Right ventricle myocardium inferior (tissue), 1 donor: ENCODE results near the gene SLC25A39. TPM values are rescaled to one million over a fixed set of nuclear protein-coding genes. Genes with fewer than 3 reads are reported as not detected.

Experiments used
- ATAC-seq: fragments of 200-7000 bp; cut with Tn5 transposase; one replicate; pipeline ENCODE4 v1.9.1; 2020; ENCODE audit warnings: mild to moderate bottlenecking, moderate library complexity
- DNase-seq: peaks from one replicate; pipeline ENCODE4 v3.0.0; 2021; ENCODE audit errors: missing footprints
- intact Hi-C: fragments of 100-400 bp; cut with DNase I; formaldehyde crosslinking; loops from one replicate; pipeline ENCODE4 v1.11.0; 2022
- total RNA-seq: library from RNA; stranded (reverse); fragmentation: NEBNext Ultra II Directional; extraction: Animal tissue kit (Norgen Biotek cat#: 25700); gene quantifications from one replicate; pipeline ENCODE4 v1.2.1, GENCODE V29; 2021
- donor health status: DM: no; HTN: yes; CAD: no; lungs with severe emphysema.

Gene SLC25A39
- total RNA-seq, 1 donor from 2014 or later: 50.6 TPM

DNA sequence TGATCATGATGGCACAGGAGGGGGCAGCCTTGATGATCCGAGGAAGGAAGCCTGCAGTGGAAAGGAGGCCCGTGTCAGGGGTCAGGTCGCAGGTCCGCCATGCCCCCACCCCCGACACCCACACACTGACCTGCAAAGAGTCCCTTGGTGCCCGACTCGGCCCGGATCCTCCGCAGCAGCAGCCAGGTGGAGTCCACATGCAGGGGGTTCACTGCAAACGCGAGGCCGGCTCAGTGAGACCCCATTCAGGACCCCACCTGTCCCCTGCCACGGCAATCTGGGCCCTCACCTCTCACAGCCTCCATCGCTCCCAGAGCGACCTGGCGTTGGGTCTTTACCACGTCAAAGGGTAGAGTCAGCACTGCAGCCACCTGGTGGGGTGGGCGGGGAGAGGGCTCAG is 4.6 kb downstream of the SLC25A39 start:
- intact Hi-C loops: no loop called here
- no peak for DNase-seq
- no peak for ATAC-seq

DNA sequence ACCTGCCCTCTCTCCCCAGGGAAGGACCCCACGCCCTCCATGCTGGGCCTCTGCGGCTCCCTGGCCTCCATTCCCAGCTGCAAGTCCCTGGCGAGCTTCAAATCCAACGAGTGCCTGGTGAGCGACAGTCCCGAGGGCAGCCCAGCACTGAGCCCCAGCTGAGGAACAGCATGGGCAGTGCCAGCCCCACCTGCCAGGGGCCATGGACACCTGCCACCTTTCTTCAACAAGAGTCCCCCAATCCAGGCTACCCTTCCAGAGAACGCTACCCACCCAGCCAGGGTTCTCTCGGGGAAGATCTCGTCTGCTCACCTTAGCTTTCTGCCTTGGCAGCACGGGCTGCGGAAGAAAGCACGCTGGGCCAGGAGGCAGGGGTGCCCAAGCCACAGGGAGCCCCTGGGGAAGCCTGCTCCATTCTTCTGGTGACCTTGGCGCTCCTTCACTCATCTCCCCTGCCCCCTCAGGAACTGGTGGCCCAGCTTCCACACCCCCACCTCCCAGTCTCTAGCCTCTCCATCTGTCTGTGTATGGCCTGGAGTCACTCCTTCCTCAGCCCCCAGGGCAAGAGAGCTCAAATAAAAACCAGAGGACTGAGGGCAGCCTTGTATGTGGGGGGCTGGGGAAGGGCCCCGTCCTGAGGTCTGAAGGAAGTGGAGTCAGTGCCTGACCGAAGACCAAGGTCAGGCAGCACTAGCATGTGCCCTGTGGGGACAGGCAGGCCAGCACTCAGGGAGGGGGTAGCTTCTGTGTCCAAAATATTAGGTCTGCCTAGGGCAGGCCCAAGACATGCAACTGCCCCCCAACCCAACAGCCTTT is 6.3 kb downstream of the SLC25A39 start:
- ATAC-seq (no peak), DNase-seq (no peak)
- intact Hi-C loops: no loop called here

DNA sequence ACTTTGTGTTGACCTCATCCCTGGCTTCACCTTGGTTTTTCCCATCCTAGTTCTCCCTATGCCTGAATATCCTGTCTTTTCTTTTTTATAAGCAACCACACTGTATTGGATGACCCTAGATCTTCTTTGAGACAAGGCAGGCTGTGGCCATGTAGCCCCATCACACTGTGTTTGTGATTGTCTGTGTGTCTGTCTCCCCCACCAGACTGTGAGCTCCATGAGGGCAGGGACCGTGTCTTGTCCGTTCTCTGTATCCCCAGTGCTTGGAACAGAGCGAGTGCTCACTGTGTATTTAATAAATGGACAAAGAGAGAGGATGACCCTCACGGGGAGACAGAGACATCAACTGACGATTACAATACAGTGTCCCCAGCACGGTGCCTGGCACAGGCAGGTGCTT is 7.1 kb downstream of the SLC25A39 start:
- no peak for DNase-seq
- intact Hi-C loops: no loop called here

DNA sequence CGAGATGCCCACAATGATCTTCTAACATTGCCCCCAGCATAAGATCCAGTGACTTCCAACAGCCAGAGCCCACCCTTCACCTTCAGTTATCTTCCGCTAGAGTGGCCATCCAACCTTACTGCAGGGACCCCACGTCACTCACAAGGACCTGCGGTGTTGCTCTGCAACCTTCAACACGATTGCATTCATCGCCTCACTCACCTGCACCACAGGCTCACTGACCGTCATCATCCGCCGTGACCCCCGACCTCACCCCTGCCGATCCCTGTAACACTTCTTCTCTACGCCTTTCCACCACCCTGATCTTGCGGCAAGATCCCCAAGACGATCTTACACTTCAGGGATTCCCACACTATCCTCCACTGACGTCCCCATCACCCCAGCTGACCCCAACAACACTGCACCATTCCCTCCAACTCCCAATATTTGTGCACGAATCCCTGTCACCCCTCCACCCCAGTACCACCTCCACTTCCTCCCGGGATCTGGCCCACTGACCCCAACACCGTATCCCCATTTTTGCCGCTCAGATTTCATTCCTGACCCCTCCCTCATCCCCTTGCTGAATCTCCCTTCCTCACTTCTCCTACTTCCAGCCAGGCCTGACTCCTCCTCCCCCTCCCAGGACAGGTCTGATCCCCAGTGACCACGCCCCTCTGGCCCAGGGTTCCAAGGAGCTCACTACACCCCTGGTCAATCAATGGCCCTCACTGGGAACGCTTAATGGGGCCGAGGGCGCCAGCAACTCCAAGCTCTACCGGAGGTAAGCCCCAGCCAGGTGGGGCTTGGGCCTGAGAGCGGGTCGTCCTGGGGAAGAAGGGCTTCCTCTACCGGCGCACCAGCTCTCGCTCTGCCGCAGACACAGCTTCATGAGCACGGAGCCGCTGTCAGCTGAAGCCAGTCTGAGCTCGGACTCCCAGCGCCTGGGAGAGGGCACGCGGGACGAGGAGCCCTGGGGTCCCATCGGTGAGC is 8.6 kb downstream of the SLC25A39 start:
- ATAC-seq: no peak
- intact Hi-C loops: no loop called here
- no peak for DNase-seq

More for the DNA sequence above, 7.1 kb downstream of the SLC25A39 start:
- no peak for ATAC-seq

DNA sequence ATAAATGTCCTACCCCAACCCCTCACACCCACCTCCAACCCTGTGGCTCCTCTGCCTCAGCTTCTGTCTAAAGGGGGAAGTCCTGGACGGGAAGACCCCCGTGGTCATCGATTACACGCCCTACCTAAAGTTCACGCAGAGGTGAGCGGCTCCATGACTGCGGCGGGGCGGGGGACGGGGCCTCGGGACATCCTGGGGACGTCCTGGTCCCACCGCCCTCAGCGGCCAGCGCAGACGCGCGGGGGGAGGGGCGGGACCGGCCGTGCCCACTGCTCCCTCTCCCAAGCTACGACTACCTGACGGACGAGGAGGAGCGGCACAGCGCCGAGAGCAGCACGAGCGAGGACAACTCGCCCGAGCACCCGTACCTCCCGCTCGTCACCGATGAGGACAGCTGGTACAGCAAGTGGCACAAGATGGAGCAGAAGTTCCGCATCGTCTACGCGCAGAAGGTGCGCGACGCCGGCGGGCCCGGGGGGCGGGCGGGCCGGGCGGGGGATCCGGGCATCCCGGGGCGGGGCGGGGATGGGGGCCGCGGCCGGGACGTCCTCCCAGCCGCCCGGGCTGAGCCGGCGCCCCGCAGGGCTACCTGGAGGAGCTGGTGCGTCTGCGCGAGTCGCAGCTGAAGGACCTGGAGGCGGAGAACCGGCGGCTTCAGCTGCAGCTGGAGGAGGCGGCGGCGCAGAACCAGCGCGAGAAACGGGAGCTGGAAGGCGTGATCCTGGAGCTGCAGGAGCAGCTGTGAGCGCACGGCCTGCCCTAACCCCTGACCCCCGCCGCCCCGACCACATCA is 9.6 kb downstream of the SLC25A39 start:
- DNase-seq (no peak), ATAC-seq (no peak)
- intact Hi-C loops: no loop called here

DNA sequence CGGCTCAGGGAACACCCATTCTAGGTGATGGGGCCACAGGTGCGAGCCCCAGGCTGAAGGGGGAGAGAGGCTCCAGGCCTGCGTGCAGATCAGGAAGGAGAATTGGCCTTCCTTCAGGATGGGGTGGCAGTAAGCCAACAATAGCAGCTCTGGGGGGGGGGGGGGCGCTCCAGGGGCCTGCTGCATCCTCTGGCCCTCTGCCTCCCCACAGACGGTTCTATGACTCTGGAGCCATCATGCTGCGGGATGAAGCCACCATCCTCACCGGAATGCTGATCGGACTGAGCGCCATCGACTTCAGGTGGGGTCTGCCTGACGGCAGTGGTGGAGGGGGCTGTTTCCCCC is 10.1 kb downstream of the SLC25A39 start:
- intact Hi-C loops: no loop called here
- ATAC-seq: no peak
- DNase-seq: no peak

DNA sequence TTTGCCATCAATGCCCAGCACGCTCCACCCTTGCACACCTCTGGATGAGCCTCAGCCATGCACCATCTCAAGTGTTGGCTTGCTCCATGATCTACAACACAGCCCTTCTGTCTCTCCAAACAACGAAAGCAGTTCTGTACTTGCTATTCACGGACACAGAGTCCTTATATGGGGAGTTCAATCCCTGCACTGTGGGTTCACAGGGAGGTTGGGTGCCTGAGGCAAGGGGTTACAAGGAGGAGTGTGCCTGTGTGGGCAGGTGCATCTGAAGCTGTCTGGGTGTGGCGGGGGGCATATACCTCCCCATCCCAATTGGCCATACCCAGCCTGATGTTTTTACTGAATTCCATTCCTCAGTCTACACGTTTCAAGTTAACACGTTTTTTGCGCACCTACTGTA is 10.6 kb downstream of the SLC25A39 start:
- DNase-seq (no peak), ATAC-seq (no peak)
- intact Hi-C loops: no loop called here

DNA sequence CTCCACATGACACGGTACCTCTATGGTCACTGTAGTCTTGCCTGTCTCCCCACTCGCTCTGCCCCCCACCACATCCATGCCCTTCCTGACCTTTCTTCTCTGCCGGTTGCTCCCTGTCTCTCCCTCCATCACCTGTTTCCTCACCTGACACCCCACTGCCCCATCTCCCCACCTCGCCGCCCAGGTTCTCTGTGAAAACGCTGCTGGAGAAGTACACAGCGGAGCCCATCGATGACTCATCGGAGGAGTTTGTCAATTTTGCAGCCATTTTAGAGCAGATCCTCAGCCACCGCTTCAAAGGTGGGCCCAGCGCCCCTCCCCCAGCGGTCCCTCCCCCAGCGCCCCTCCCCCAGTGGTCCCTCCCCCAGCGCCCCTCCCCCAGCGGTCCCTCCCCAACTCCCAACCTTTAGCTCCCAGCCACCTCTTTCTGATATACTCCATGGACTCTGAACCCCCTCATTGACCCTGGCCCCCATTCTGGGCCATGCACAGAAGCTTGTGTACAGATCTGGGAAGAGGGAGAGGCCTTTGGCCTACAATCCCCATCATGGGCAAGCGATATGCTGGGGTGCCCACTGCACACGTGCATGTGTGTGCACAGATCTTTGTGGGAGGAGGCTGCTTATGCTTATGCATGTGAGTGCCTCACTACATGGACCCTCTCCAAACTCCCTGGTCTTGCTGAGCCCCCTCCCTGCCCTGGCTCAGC is 12.1 kb downstream of the SLC25A39 start:
- ATAC-seq (no peak), DNase-seq (no peak)
- intact Hi-C loops: no loop called here

DNA sequence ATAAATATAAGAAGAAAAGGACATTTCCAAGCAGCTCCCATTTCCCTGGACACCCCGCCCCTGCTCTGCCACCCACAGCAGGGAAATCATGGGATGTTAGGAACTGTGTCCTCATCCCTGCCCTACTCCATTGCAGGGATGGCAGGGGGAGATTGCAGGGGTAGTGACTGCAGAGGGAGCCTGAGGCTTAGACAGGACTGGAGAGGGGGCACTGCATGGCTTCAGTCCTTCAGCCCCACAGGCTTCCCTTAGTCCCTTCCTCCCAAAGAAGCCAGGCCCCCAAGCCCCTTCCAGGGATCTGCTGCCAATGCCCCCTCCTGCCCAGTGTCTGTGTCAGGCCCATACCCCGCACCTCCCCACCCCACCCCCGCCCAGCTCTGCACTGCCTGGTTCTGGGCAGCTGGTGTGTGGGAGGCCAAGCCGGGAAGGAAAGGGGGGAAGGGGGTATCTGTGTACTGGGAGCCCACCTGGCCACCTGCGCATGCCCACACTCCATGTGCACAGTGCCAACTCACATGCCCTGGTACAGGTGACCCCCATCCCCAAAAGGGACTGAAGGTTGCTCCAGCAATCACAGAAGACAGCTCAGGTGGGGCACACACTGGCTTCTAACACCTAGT is 13.0 kb downstream of the SLC25A39 start:
- DNase-seq (no peak), ATAC-seq (no peak)
- intact Hi-C loops: no loop called here

DNA sequence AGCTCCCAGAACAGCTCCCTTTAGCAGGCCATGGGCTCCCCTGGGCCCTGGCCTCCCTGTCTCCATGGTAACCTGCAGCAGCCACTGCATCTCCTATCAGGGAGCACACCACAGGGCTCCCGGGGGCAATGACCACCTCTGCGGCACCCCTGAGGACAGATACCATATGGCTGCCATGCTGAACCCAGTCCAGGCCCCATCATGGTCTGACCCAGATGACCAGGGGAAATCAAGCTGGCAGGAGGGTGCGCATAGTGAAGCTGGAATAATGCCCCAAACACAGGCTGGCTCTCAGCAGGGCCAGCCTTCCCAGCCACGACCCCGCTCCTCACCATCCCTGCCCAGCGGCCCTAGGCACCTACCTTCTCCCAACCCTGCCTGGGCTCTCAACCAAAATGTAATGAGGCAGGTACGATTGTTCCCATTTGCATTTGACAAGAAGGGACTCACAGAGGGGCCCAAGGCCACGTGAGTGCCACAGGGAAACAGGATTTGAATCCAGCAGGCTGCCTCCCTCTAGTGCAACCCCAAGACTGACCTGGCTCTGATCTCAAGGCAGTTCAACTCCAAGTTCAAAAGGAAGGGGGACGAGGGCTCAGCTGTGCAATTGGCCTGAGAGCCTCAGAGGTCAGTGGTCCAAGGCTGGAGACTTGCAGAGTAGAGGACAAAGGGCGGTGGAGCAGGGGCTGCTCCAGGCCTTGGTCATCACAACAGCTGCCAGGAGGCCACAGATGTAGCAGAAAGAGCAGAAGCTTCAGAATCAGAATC is 13.8 kb downstream of the SLC25A39 start:
- DNase-seq (no peak), ATAC-seq (no peak)
- intact Hi-C loops: no loop called here

DNA sequence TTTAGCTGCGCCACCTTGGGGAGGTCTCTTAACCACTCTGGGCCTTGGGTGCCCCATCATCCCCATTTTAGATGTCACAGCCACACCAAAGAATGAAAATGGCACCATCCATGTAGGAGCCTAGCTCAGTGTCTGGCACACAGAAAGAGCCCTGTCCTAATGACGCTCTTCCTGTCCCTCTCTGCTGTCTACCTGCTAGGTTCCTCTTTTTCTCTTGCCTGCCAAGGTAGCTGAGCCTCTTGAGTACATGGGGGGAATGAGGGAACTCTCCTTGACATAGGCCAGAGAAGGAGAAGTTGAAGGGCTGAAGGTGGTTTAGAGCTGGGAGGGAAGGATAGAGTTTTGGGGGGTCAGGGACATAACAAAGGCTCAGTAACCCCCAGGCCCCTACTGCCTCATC is 14.4 kb downstream of the SLC25A39 start:
- intact Hi-C loops: no loop called here

DNA sequence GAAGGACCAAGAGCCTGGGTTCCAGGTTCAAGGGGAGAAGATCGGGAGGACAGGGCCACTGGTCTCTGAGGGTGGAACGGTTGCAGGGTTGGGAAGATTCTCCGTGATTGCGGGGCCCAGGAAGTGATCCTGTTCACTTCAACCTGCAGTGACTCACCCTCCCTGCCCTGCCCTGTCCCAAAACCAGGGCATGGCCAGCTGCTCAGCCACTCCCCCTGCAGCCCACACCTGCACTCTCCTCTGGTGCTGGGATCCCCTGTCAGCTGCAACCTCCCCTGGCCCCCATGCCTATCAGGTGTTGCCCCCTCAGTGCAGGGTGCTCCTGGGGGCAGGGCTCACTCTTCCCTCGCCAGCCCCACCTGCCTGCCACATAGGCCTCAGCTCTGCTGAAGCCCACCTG is 15.2 kb downstream of the SLC25A39 start:
- intact Hi-C loops: no loop called here
- DNase-seq: no peak

More for the DNA sequence above, 14.4 kb downstream of the SLC25A39 start:
- ATAC-seq (no peak), DNase-seq (no peak)

DNA sequence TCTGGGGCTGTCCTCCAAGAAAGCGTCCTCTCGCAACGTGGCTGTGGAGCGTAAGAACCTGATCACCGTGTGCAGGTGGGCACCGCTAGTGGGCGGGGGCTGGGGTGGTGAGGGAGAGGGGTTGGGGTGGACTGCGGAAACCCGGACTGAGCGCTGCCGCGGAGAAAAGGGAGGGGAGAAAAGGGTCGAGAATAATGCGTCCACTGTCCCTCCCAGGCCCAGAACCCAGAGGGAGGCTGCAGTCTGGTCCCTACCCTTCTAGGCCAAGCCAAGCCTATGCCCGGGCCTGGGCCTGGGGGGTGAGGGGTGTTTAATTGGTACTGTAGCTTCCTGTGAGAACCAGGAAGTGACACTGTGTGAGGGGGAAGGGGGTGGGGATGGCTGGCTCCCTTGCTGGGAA is 15.8 kb downstream of the SLC25A39 start:
- no peak for ATAC-seq
- intact Hi-C loops: no loop called here
- no peak for DNase-seq

More for the DNA sequence above, 15.2 kb downstream of the SLC25A39 start:
- ATAC-seq: no peak

DNA sequence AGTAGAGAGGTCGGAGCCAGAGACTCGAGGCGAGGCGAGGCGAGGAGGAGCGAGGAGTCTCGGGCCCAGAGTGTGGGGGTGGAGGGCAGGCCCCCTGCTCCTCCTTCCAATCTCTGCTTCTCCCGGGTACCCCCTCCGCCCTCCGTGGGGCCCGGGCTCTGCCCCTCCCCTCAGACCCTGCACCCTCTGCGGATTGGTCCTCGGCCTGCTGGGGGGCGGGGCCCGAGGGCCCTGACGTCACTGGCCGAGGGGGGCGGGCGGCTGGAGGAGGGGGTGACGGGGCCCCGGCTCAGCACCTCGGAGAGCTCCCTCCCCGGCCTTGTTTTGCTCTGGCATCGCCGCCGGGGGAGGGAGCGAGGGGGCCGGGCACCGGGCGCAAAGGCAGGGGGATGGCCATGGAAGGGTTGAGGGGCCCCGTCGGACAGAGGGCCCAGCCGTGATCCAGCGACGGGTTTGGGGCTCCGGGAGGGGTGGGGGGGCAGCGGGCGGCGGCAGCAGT is 16.3 kb downstream of the SLC25A39 start, which contains the start of gene RUNDC3A:
Gene RUNDC3A, plus strand, starts transcription at position 282 of the 499 bp plus-strand sequence. CDS start 232 bp downstream, outside the sequence.
- DNase-seq: peak; percentile 84
- intact Hi-C loops: no loop called here
- ATAC-seq: peak; percentile 97

DNA sequence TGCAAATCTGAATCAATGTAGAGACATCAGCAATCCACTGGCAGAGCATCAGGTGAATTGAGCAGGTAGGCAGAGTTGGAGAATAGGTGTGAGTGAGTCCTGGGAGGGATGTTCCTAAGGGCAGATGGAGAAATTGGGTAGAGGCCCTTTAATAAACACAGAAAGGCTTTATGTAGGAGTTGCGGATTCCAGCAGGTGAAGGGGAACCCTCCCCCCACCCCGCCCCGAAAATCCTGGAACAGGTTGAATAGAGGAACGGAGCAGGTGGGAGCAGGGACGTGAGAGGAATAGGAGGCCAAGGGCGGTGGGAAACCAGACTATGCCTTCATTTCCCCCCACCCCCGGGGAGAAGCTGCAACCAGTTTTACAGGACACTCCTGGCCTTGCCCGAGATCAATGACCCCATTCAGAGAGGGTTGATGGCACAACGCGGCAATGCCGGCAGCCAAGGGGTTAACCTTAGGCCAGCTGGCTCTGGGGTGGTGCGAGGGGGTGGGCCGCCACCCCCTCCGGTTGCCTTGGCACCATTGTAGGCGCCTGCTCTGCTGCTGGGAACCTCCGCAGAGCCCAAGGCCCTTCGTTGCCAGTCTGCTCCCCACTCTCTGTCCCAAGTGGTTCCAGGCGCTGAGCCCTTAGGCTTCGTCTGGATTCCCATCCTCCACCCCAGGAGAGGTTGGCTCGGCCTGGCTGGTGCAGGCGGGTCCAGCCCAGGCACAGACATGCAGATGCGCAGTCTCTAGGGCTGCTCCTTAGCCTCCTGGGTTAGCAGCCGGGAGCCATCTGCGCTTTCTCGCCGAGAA is 17.0 kb downstream of the SLC25A39 start:
- peak; percentile 65 for ATAC-seq
- intact Hi-C loops: no loop called here
- no peak for DNase-seq

DNA sequence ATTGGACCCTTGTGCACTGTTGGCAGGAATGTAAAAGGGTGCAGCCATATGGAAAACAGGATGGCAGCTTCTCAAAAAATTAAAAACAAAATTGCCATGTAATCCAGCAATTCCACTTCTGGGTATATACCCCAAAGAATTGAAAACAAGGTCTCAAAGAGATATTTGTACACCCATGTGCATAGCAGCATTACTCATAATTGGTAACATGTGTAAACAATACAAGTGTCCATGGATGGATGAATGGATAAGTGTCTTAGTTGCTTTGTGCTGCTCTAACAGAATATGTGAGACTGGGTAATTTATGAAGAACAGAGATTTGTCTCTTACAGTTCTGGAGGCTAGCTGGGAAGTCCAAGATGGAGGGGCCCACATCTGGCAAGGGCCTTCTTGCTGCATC is 20.0 kb downstream of the SLC25A39 start:
- intact Hi-C loops: no loop called here
- DNase-seq: no peak
- no peak for ATAC-seq
